Measurements from ENCODE around the gene E2F4.

The E2F4 gene

DNA sequence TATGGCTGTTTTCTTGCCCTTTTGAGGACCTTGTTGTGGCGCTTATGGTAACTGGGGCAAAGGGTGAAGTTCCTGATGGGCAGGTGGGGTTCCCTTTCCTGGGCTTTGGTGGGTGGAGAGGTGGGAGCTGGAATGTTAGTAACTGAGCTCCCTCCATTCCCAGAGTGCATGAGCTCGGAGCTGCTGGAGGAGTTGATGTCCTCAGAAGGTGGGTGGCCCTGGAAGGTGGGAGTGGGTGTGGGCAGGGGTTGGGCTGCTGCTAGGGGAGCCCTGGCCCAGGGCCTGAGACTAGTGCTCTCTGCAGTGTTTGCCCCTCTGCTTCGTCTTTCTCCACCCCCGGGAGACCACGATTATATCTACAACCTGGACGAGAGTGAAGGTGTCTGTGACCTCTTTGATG is 5.7 kb downstream of the E2F4 start:
- ATAC-seq, result no peak; the same call in 2 of the 3 replicates
- TF ChIP-seq ZNF70 (CRISPR knock-in tag; IDR thresholded peaks at IDR 0.05) (no peak), ZNF8 (CRISPR knock-in tag; IDR thresholded peaks at IDR 0.05) (no peak), ARNTL (CRISPR knock-in tag; IDR thresholded peaks at IDR 0.05; ENCODE audit: borderline replicate concordance, low read depth) (no peak), BACH2 (CRISPR knock-in tag; IDR thresholded peaks at IDR 0.05; ENCODE audit: borderline replicate concordance) (no peak), ZFP3 (CRISPR knock-in tag; IDR thresholded peaks at IDR 0.05) (no peak)
- TF ChIP-seq, protein P1, sequence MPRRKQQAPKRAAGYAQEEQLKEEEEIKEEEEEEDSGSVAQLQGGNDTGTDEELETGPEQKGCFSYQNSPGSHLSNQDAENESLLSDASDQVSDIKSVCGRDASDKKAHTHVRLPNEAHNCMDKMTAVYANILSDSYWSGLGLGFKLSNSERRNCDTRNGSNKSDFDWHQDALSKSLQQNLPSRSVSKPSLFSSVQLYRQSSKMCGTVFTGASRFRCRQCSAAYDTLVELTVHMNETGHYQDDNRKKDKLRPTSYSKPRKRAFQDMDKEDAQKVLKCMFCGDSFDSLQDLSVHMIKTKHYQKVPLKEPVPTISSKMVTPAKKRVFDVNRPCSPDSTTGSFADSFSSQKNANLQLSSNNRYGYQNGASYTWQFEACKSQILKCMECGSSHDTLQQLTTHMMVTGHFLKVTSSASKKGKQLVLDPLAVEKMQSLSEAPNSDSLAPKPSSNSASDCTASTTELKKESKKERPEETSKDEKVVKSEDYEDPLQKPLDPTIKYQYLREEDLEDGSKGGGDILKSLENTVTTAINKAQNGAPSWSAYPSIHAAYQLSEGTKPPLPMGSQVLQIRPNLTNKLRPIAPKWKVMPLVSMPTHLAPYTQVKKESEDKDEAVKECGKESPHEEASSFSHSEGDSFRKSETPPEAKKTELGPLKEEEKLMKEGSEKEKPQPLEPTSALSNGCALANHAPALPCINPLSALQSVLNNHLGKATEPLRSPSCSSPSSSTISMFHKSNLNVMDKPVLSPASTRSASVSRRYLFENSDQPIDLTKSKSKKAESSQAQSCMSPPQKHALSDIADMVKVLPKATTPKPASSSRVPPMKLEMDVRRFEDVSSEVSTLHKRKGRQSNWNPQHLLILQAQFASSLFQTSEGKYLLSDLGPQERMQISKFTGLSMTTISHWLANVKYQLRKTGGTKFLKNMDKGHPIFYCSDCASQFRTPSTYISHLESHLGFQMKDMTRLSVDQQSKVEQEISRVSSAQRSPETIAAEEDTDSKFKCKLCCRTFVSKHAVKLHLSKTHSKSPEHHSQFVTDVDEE (CRISPR knock-in tag; IDR thresholded peaks at IDR 0.05), result no peak
- TF ChIP-seq, protein P2, sequence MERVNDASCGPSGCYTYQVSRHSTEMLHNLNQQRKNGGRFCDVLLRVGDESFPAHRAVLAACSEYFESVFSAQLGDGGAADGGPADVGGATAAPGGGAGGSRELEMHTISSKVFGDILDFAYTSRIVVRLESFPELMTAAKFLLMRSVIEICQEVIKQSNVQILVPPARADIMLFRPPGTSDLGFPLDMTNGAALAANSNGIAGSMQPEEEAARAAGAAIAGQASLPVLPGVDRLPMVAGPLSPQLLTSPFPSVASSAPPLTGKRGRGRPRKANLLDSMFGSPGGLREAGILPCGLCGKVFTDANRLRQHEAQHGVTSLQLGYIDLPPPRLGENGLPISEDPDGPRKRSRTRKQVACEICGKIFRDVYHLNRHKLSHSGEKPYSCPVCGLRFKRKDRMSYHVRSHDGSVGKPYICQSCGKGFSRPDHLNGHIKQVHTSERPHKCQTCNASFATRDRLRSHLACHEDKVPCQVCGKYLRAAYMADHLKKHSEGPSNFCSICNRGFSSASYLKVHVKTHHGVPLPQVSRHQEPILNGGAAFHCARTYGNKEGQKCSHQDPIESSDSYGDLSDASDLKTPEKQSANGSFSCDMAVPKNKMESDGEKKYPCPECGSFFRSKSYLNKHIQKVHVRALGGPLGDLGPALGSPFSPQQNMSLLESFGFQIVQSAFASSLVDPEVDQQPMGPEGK (CRISPR knock-in tag; IDR thresholded peaks at IDR 0.05; ENCODE audit: borderline replicate concordance), result no peak

DNA sequence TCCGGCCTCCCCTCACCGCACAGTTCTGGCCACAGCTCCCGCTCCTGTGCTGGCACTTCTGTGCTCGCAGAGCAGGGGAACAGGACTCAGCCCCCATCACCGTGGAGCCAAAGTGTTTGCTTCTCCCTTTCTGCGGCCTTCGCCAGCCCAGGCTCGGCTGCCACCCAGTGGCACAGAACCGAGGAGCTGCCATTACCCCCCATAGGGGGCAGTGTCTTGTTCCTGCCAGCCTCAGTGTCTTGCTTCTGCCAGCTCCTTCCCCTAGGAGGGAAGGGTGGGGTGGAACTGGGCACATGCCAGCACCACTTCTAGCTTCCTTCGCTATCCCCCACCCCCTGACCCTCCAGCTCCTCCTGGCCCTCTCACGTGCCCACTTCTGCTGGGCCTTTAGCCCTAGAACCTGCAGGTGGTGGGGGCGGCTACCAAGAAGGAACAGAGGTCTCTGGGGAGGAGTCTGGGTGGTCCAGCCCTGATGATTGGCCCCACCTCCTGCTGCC is 6.3 kb downstream of the E2F4 start:
- TF ChIP-seq ZC3H10 (CRISPR knock-in tag; IDR thresholded peaks at IDR 0.05) (0 out of 2 replicates have a peak, but pooled peaks have one; percentile 14), ZNF565 (CRISPR knock-in tag; conservative IDR thresholded peaks at IDR 0.05; ENCODE audit: low read depth) (no peak)
- peak; percentile 68 for ATAC-seq

DNA sequence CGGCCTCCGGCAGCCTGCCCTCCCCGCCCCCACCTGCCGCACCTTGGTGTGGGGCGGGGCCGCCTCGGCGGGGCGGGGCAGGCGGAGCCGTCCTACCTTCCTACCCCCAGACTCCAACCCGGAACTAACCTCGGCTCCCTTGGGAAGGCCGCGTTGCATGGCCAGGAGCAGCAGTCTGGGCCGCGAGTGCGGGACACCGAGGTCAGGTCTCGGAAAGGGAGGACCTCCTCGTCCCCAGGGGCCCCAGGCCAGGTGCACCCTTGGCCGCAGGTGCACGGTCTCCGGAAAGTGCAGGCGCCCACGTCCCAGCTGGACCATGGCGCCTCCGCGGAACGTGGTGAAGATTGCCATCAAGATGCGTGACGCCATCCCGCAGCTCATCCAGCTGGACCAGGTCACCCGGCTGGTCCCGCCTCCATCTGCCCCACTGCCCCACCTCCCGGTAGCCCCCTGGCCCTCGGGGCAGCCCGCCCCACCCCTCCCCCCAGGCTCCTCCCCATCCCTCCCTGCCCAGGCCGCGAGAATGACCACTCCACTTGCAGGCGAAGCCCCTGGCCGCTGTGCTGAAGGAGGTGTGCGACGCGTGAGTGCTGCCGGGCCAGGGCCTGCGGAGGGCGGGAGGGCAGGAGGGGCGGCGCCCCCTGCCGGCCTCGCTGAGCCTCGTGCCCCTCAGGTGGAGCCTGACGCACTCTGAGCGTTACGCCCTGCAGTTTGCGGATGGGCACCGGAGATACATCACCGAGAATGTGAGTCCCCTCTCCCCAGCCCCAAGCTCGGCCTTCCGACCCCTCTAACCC is 7.3 kb downstream of the E2F4 start, which contains the start of gene ELMO3:
TSS of gene ELMO3 (plus strand) at position 121 of the 797 bp plus-strand sequence. CDS start at position 317, 196 bp downstream.
- ATAC-seq, result no peak
- no peak for TF ChIP-seq ZNF70 (CRISPR knock-in tag; IDR thresholded peaks at IDR 0.05)
- TF ChIP-seq, protein P2 (CRISPR knock-in tag; IDR thresholded peaks at IDR 0.05; ENCODE audit: borderline replicate concordance), result no peak
- TF ChIP-seq TCF4 (CRISPR knock-in tag; IDR thresholded peaks at IDR 0.05; ENCODE audit: borderline replicate concordance), result no peak
- TF ChIP-seq PPARA (CRISPR knock-in tag; IDR thresholded peaks at IDR 0.05; ENCODE audit: borderline replicate concordance), result no peak
- no peak for TF ChIP-seq BACH2 (CRISPR knock-in tag; IDR thresholded peaks at IDR 0.05; ENCODE audit: borderline replicate concordance)
- TF ChIP-seq ZNF8 (CRISPR knock-in tag; IDR thresholded peaks at IDR 0.05), result no peak
- TF ChIP-seq, protein P3, sequence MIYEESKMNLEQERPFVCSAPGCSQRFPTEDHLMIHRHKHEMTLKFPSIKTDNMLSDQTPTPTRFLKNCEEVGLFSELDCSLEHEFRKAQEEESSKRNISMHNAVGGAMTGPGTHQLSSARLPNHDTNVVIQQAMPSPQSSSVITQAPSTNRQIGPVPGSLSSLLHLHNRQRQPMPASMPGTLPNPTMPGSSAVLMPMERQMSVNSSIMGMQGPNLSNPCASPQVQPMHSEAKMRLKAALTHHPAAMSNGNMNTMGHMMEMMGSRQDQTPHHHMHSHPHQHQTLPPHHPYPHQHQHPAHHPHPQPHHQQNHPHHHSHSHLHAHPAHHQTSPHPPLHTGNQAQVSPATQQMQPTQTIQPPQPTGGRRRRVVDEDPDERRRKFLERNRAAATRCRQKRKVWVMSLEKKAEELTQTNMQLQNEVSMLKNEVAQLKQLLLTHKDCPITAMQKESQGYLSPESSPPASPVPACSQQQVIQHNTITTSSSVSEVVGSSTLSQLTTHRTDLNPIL (CRISPR knock-in tag; IDR thresholded peaks at IDR 0.05; ENCODE audit: low read depth), result no peak
- no peak for TF ChIP-seq ZFP3 (CRISPR knock-in tag; IDR thresholded peaks at IDR 0.05)
- no peak for TF ChIP-seq ARNTL (CRISPR knock-in tag; IDR thresholded peaks at IDR 0.05; ENCODE audit: borderline replicate concordance, low read depth)
- no peak for TF ChIP-seq RARB (CRISPR knock-in tag; IDR thresholded peaks at IDR 0.05)

DNA sequence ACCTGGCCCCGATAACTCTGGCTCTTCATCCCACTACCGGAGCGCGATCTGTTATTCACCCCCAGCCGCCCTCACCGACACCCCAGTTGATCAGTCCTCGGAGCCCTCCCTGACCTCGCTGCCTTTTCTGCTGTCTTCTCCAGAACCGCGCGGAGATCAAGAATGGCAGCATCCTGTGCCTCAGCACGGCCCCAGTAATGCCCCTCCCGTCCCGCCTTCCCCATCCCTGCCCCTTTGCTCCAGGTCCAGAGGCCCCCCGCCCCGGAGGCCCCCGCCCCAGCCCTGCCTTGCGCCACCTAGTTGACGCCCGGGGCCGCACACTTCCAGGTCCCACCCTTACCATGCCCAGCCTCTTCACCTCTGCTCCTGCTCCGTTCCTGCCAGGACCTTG is 7.8 kb downstream of the E2F4 start:
- no peak for ATAC-seq
- TF ChIP-seq, protein P2 (CRISPR knock-in tag; IDR thresholded peaks at IDR 0.05; ENCODE audit: borderline replicate concordance), result no peak
- no peak for TF ChIP-seq ESRRG (CRISPR knock-in tag; IDR thresholded peaks at IDR 0.05)
- TF ChIP-seq, protein P4, sequence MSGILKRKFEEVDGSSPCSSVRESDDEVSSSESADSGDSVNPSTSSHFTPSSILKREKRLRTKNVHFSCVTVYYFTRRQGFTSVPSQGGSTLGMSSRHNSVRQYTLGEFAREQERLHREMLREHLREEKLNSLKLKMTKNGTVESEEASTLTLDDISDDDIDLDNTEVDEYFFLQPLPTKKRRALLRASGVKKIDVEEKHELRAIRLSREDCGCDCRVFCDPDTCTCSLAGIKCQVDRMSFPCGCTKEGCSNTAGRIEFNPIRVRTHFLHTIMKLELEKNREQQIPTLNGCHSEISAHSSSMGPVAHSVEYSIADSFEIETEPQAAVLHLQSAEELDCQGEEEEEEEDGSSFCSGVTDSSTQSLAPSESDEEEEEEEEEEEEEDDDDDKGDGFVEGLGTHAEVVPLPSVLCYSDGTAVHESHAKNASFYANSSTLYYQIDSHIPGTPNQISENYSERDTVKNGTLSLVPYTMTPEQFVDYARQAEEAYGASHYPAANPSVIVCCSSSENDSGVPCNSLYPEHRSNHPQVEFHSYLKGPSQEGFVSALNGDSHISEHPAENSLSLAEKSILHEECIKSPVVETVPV (CRISPR knock-in tag; IDR thresholded peaks at IDR 0.05), result no peak
- no peak for TF ChIP-seq ZNF565 (CRISPR knock-in tag; conservative IDR thresholded peaks at IDR 0.05; ENCODE audit: low read depth)
- no peak for TF ChIP-seq TCF4 (CRISPR knock-in tag; IDR thresholded peaks at IDR 0.05; ENCODE audit: borderline replicate concordance)
- no peak for TF ChIP-seq ZC3H10 (CRISPR knock-in tag; IDR thresholded peaks at IDR 0.05)
- TF ChIP-seq CSDC2 (CRISPR knock-in tag; IDR thresholded peaks at IDR 0.05), result no peak
- TF ChIP-seq OSR1 (CRISPR knock-in tag; IDR thresholded peaks at IDR 0.05), result no peak
- no peak for TF ChIP-seq GLIS3 (CRISPR knock-in tag; IDR thresholded peaks at IDR 0.05)
- no peak for TF ChIP-seq TOX (CRISPR knock-in tag; IDR thresholded peaks at IDR 0.05; ENCODE audit: borderline replicate concordance)
- TF ChIP-seq, protein P1 (CRISPR knock-in tag; IDR thresholded peaks at IDR 0.05), result no peak

Measured in SK-N-SH treated with all-trans-retinoic acid at 6 μM for 48 hours (cell line).